Kidney tubule cell (primary cell): ENCODE data around the gene GIN1.
A peak's percentile ranks its signal among the peaks of the same experiment; 100 is the strongest.
"Not testable (repeated sequence)": the region's sequence is repeated elsewhere in the genome, so short reads cannot be mapped to it uniquely, and the experiment has no call there.

Experiments used
- DNase-seq: peaks from one replicate; pipeline ENCODE4 v3.0.0-alpha.2; 2018; ENCODE audit warnings: low spot score

GIN1 gene

GRCh38 chr5:103119765-103120606 is at the start of gene GIN1, which contains the start of gene PPIP5K2:
Gene GIN1, minus strand, starts transcription at chr5:103120138. Its CDS starts 11,431 bp downstream, at chr5:103108707.
Gene PPIP5K2, plus strand, starts transcription at chr5:103120301. Its CDS starts 9,289 bp downstream, at chr5:103129590.
- DNase-seq: peak; percentile 99

- no peak for DNase-seq
Measured at GRCh38 chr5:103166706-103167105, 46.8 kb upstream of the GIN1 start.

GRCh38 chr5:103151156-103151555 is 31.2 kb upstream of the GIN1 start:
- DNase-seq: no peak

- no peak for DNase-seq
Measured at GRCh38 chr5:103148213-103148612, 28.3 kb upstream of the GIN1 start.

GRCh38 chr5:103145196-103145595 is 25.3 kb upstream of the GIN1 start:
- DNase-seq: no peak

- not testable (repeated sequence) for DNase-seq
Measured at GRCh38 chr5:103142132-103142531, 22.2 kb upstream of the GIN1 start.

- DNase-seq: peak; percentile 73
Measured at GRCh38 chr5:103139264-103139865, 19.4 kb upstream of the GIN1 start.

GRCh38 chr5:103138202-103138690 is 18.3 kb upstream of the GIN1 start:
- peak; percentile 55 for DNase-seq

GRCh38 chr5:103135461-103135860 is 15.5 kb upstream of the GIN1 start:
- DNase-seq: no peak

- no peak for DNase-seq
Measured at GRCh38 chr5:103133231-103133630, 13.3 kb upstream of the GIN1 start.

- DNase-seq: no peak
Measured at GRCh38 chr5:103132684-103133083, 12.7 kb upstream of the GIN1 start.

GRCh38 chr5:103128202-103128601 is 8.3 kb upstream of the GIN1 start:
- DNase-seq: no peak

GRCh38 chr5:103127292-103127817 is 7.4 kb upstream of the GIN1 start:
- DNase-seq: no peak

GRCh38 chr5:103126557-103126956 is 6.6 kb upstream of the GIN1 start:
- DNase-seq: no peak

GRCh38 chr5:103122242-103122641 is 2.3 kb upstream of the GIN1 start:
- DNase-seq: no peak

- peak; percentile 37 for DNase-seq
Measured at GRCh38 chr5:103120607-103121200, 766 bp upstream of the GIN1 start.

- peak; percentile 36 for DNase-seq
Measured at GRCh38 chr5:103119070-103119764, 721 bp downstream of the GIN1 start.

- DNase-seq: no peak
Measured at GRCh38 chr5:103117471-103117991, 2.4 kb downstream of the GIN1 start.

- DNase-seq: peak; percentile 35
Measured at GRCh38 chr5:103114440-103114839, 5.5 kb downstream of the GIN1 start.

GRCh38 chr5:103112910-103113309 is 7.0 kb downstream of the GIN1 start:
- DNase-seq: no peak

GRCh38 chr5:103111468-103111867 is 8.5 kb downstream of the GIN1 start:
- no peak for DNase-seq

GRCh38 chr5:103110403-103110802 is 9.5 kb downstream of the GIN1 start:
- no peak for DNase-seq
